ENCODE results near the gene AKIP1.

DNA sequence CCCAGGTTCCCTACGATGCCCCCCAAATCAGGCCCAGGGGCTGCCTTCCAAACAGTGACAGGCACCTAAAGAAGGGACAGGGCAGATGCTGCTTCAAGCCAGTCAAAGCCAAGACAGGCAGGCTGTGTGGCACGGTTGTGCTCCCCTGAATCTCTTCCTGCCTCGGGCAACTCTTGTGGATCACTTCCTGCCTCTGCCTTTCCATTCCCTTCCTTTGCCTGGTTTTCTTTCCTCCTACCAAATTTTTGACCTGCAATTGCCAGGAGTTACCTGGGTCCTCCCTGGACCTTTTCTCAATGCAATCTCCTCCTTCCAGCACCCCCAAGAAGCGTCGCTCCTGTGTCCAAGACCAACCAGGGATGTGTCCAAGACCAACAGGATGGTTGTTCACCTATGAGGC lies 16.2 kb downstream of the AKIP1 start:
- TF ChIP-seq, protein P1, sequence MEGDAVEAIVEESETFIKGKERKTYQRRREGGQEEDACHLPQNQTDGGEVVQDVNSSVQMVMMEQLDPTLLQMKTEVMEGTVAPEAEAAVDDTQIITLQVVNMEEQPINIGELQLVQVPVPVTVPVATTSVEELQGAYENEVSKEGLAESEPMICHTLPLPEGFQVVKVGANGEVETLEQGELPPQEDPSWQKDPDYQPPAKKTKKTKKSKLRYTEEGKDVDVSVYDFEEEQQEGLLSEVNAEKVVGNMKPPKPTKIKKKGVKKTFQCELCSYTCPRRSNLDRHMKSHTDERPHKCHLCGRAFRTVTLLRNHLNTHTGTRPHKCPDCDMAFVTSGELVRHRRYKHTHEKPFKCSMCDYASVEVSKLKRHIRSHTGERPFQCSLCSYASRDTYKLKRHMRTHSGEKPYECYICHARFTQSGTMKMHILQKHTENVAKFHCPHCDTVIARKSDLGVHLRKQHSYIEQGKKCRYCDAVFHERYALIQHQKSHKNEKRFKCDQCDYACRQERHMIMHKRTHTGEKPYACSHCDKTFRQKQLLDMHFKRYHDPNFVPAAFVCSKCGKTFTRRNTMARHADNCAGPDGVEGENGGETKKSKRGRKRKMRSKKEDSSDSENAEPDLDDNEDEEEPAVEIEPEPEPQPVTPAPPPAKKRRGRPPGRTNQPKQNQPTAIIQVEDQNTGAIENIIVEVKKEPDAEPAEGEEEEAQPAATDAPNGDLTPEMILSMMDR (IDR thresholded peaks at IDR 0.05), result no peak
- TF ChIP-seq EZH2 (IDR thresholded peaks at IDR 0.05), result no peak
